ENCODE data around the gene POU3F3.

POU3F3 gene

GRCh38 chr2:104878863-104879512 is 25.1 kb downstream of the POU3F3 start:
- no peak for DNase-seq

GRCh38 chr2:104880076-104880475 is 26.2 kb downstream of the POU3F3 start:
- DNase-seq: no peak

GRCh38 chr2:104883357-104883756 is 29.4 kb downstream of the POU3F3 start:
- DNase-seq: no peak

GRCh38 chr2:104885119-104885782 is 31.3 kb downstream of the POU3F3 start:
- DNase-seq: no peak

GRCh38 chr2:104887676-104888075 is 33.8 kb downstream of the POU3F3 start:
- DNase-seq: no peak

GRCh38 chr2:104888489-104889258 is 34.8 kb downstream of the POU3F3 start:
- DNase-seq: no peak

GRCh38 chr2:104889291-104889959 is 35.5 kb downstream of the POU3F3 start:
- DNase-seq: no peak

- no peak for DNase-seq
These were observed 36.2 kb downstream of the POU3F3 start for GRCh38 chr2:104889960-104890684.

- DNase-seq: no peak
These were observed 36.8 kb downstream of the POU3F3 start for GRCh38 chr2:104890685-104891069.

GRCh38 chr2:104891145-104891544 is 37.2 kb downstream of the POU3F3 start:
- no peak for DNase-seq

GRCh38 chr2:104896446-104896845 is 42.5 kb downstream of the POU3F3 start:
- no peak for DNase-seq

- DNase-seq: no peak
These were observed 43.7 kb downstream of the POU3F3 start for GRCh38 chr2:104897515-104898184.

GRCh38 chr2:104900608-104901007 is 46.7 kb downstream of the POU3F3 start:
- DNase-seq: no peak

- peak; percentile 59 for DNase-seq
These were observed 47.3 kb downstream of the POU3F3 start for GRCh38 chr2:104901037-104901881.

GRCh38 chr2:104902317-104902716 is 48.4 kb downstream of the POU3F3 start:
- DNase-seq: no peak
